Chondrocyte (in vitro differentiated cells): ENCODE measurements around the gene FLOT1. TPM values are rescaled to one million over a fixed set of nuclear protein-coding genes. Genes with fewer than 3 reads are reported as not detected.

Experiments used
- DNase-seq: peaks from one replicate; pipeline ENCODE4 v3.0.0; 2021; ENCODE audit warnings: mixed read lengths, low spot score
- H3K27ac Mint-ChIP-seq: one replicate; pipeline ENCODE4 v1.8.0; 2021; ENCODE audit warnings: mild to moderate bottlenecking, moderate library complexity, mixed read lengths; ENCODE audit not compliant: unreplicated experiment
- H3K27me3 Mint-ChIP-seq: 2 replicates; pipeline ENCODE4 v1.8.0; 2021; ENCODE audit warnings: low read depth, mixed read lengths
- H3K36me3 Mint-ChIP-seq: 2 replicates; pipeline ENCODE4 v1.8.0; 2021; ENCODE audit warnings: low read depth, mixed read lengths
- H3K4me1 Mint-ChIP-seq: 2 replicates; pipeline ENCODE4 v1.8.0; 2021; ENCODE audit warnings: low read depth, mild to moderate bottlenecking, mixed read lengths
- H3K4me3 Mint-ChIP-seq: one replicate; pipeline ENCODE4 v1.8.0; 2021; ENCODE audit warnings: mild to moderate bottlenecking, moderate library complexity, mixed read lengths; ENCODE audit not compliant: unreplicated experiment
- H3K9me3 Mint-ChIP-seq: 2 replicates; pipeline ENCODE4 v1.8.0; 2021; ENCODE audit warnings: low read depth, mixed read lengths
- total RNA-seq: library from RNA; stranded (reverse); gene quantifications from 3 replicates; pipeline ENCODE4 v1.2.1, GENCODE V29; 2021
- TF ChIP-seq, protein P1 (sequence below): fragments of 200-600 bp; sonication (generic); IDR thresholded peaks from 2 replicates; pipeline ENCODE4 v1.5.0; 2021; ENCODE audit warnings: antibody characterized with exemption, mild to moderate bottlenecking, moderate library complexity

FLOT1 gene
- total RNA-seq, 1 donor from 2014 or later: 66.8 TPM

DNA sequence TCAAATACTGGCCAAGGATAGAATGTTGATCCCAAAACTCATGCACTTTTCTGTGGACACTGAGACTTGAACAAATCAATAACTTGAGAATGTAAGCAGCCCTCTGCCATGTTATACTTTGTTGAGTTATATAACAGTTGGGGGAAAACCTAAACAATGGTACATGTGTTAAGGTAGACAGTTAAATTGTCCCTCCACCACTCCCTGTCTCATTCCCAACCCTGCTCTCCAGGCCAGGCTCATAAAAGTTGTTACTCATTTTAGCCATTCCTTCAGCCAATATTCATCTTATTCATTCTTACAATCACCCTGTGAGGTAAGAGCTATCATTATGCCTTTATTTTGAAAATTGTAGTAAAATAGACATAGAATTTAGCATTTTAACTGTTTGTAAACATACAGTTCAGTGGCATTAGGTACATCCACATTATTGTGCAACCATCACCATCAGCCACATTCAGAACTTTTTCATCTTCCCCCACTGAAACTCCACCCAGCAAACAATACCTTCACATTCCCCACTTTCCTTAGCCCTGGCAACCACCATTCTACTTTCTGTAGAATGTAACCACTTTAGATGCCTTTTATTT, 40.0 kb upstream of the FLOT1 start:
- Mint-ChIP-seq H3K36me3 (peaks cover 1% of the 10 kb centered on the region), H3K27ac (peak overlapping the region; percentile 99), H3K4me3 (peak overlapping the region; percentile 42), H3K9me3 (peaks cover 3% of the 10 kb centered on the region), H3K4me1 (peaks cover 57% of the 10 kb centered on the region), H3K27me3 (no peaks in the 10 kb centered on the region)
- no peak for DNase-seq
- TF ChIP-seq, protein P1, sequence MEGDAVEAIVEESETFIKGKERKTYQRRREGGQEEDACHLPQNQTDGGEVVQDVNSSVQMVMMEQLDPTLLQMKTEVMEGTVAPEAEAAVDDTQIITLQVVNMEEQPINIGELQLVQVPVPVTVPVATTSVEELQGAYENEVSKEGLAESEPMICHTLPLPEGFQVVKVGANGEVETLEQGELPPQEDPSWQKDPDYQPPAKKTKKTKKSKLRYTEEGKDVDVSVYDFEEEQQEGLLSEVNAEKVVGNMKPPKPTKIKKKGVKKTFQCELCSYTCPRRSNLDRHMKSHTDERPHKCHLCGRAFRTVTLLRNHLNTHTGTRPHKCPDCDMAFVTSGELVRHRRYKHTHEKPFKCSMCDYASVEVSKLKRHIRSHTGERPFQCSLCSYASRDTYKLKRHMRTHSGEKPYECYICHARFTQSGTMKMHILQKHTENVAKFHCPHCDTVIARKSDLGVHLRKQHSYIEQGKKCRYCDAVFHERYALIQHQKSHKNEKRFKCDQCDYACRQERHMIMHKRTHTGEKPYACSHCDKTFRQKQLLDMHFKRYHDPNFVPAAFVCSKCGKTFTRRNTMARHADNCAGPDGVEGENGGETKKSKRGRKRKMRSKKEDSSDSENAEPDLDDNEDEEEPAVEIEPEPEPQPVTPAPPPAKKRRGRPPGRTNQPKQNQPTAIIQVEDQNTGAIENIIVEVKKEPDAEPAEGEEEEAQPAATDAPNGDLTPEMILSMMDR: no peak

DNA sequence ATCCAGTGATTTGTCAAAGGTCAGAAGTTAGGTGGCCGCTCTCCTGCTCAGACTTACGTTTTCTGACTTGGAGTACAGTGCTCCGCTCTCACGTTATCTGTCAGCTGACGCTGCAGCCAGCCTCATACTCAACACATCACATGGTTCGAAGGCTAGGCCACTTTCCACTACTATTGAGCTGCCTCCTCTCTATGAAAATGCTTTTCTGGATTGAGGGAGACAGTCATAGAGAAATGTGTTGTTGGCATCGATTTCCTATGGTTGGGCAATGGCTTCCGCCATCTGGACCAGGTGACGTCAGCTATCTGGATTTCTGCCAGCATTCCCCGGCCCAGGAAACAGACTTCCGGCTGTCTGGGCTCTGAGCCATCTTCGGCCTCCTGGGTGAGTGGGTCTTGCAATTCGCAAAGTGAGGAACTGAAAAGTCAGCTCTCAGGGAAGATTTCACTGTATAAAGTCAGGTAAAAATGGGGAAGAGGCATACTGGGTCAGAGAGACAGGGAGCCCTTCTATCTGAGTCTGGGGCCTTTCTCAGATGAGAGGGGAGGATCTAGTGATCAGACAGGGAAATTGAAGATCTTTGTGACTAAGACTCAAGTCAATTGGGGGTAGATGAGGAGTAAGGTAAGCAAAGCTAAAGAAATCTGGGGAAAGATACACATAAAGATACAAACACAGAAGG, 39.4 kb upstream of the FLOT1 start:
- no peak for DNase-seq
- TF ChIP-seq, protein P1: no peak
- H3K36me3 Mint-ChIP-seq: peaks cover 1% of the 10 kb centered on the region
- peak overlapping the region; percentile 42 for H3K4me3 Mint-ChIP-seq
- H3K27ac Mint-ChIP-seq: peak overlapping the region; percentile 99
- peaks cover 60% of the 10 kb centered on the region for H3K4me1 Mint-ChIP-seq
- H3K9me3 Mint-ChIP-seq: peaks cover 3% of the 10 kb centered on the region
- H3K27me3 Mint-ChIP-seq: no peaks in the 10 kb centered on the region

DNA sequence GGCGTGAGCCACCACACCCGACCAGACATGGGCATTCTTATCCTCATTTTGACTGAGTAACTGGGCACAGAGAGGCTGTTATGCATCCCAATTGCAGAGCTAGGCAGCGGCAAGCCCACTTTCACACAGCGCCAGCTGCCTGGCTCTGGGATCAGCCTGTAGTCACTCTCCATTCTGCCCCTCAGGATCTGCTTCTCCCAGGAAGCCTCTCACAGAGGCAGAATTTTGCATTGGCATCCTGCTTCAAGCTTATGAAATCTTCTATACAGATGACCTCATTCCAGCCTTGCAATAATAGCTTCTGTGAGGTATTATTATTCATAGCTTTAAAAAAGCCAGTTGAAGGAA, 38.9 kb upstream of the FLOT1 start:
- peak overlapping the region; percentile 16 for H3K4me3 Mint-ChIP-seq
- H3K9me3 Mint-ChIP-seq: peaks cover 3% of the 10 kb centered on the region
- H3K27ac Mint-ChIP-seq: peak overlapping the region; percentile 99
- no peaks in the 10 kb centered on the region for H3K27me3 Mint-ChIP-seq
- TF ChIP-seq, protein P1: no peak
- peaks cover 58% of the 10 kb centered on the region for H3K4me1 Mint-ChIP-seq
- H3K36me3 Mint-ChIP-seq: peaks cover 1% of the 10 kb centered on the region
- no peak for DNase-seq

DNA sequence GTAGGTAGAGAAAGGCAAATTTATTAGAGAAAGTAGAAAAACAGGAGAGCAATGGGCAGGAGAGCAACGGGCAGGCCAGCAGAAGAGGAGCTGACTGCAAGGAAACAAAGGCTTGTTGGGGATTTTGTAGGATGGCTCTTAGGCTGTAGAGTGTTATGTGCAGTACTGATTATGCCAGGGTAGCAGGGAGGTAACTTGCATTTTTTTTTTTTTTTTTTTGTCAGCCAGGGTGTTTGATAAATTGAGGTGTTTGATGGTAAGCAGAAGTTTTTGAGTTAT, 38.1 kb upstream of the FLOT1 start:
- H3K9me3 Mint-ChIP-seq: peaks cover 3% of the 10 kb centered on the region
- TF ChIP-seq, protein P1: no peak
- no peaks in the 10 kb centered on the region for H3K27me3 Mint-ChIP-seq
- H3K27ac Mint-ChIP-seq: peak overlapping the region; percentile 99
- H3K4me3 Mint-ChIP-seq: no peak overlapping the region
- DNase-seq: no peak
- H3K36me3 Mint-ChIP-seq: peaks cover 1% of the 10 kb centered on the region
- H3K4me1 Mint-ChIP-seq: peaks cover 55% of the 10 kb centered on the region

DNA sequence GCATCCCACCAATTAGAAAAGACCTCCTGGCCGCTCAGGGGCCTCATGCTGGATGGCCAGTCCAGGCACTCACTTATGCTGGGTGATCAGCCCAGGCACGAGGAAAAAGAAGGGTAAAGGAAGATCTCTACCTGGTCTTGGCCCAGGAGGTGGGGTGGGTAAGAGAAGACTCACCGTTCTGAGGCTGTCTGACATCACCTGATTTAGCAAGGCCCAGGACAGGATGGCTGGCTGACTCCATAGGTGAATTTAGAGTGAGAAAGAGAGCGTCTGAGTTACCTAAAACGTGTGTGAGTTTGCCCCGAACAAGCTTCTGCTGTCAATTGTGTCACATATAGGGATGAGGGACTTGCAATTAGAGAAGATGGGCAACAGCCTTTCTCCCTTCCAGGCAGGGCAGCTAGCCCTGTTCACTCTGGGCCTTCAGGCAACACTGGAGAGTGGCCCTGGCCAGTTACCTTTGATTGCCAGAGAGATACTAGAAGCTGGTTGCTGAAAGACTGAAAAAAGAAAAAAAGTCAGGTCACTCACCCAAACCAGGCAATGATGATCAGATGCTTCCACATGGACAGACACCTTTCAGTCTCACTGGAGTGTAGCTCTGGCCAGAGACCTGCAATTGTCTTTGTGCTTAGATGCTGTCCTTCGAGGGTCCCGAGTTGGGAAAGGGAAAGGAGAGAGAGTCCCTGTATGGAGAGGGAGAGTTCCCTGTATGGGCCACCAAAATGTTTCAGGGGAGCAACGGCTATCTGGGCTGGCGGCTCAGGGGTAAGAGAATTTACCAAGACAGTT, 37.6 kb upstream of the FLOT1 start:
- no peak overlapping the region for H3K4me3 Mint-ChIP-seq
- peak overlapping the region; percentile 99 for H3K27ac Mint-ChIP-seq
- peaks cover 57% of the 10 kb centered on the region for H3K4me1 Mint-ChIP-seq
- TF ChIP-seq, protein P1: no peak
- H3K9me3 Mint-ChIP-seq: peaks cover under 1% of the 10 kb centered on the region
- no peak for DNase-seq
- no peaks in the 10 kb centered on the region for H3K27me3 Mint-ChIP-seq
- H3K36me3 Mint-ChIP-seq: no peaks in the 10 kb centered on the region
